HCT116 (cell line): ENCODE results near the gene PRC1. TPM values are rescaled to one million over a fixed set of nuclear protein-coding genes. Genes with fewer than 3 reads are reported as not detected.

Source experiments
- ATAC-seq: fragments of 200-7000 bp; cut with Tn5 transposase; 2 replicates; pipeline ENCODE4 v1.9.1; 2020; ENCODE audit warnings: mild to moderate bottlenecking, moderate library complexity
- BruUV-seq: library from RNA; stranded (reverse); fragments of 400-500 nt; replicated peaks from 2 replicates; lab custom pipeline; 2021; lab: Mats Ljungman, UMichigan
- CTCF ChIA-PET: fragments of 300-600 bp; sonication (Branson Sonifier 250); formaldehyde crosslinking; loops from one replicate; lab custom pipeline; 2021; ENCODE audit warnings: antibody characterized with exemption; lab: Charles Lee
- POLR2A ChIA-PET: fragments of 300-600, 350-600 bp; sonication (Branson Sonifier 250); formaldehyde crosslinking; loops from one replicate; lab custom pipeline; 2021; ENCODE audit warnings: antibody characterized with exemption; lab: Charles Lee
- RAD21 ChIA-PET, 2 experiments: fragments of 300-600 bp; sonication (Branson Sonifier 250); formaldehyde crosslinking; loops; one replicate each; lab custom pipeline; 2023; ENCODE audit warnings: low total read pairs in 2 of 2; ENCODE audit not compliant: uncharacterized antibody in 2 of 2, unreplicated experiment in 2 of 2, low non-redundant PET in 1 of 2; lab: Charles Lee
- DNase-seq: peaks from one replicate; pipeline ENCODE4 v3.0.0-alpha.2; 2010; ENCODE audit warnings: low read depth, low spot score
- H2AFZ ChIP-seq: fragments of 200-600 bp; shearing (Covaris generic), sonication (generic); 2 replicates; pipeline ENCODE4 v1.6.1; 2017; ENCODE audit warnings: low read depth, mixed run types, mixed read lengths, antibody characterized with exemption, low read length; ENCODE audit not compliant: poor library complexity, severe bottlenecking
- H3K27ac ChIP-seq: 2 replicates; pipeline ENCODE4 v1.5.1; 2012; ENCODE audit warnings: low read depth, low read length
- H3K27me3 ChIP-seq: fragments of 200-600 bp; sonication (generic); 2 replicates; pipeline ENCODE4 v1.6.1; 2016; ENCODE audit warnings: mixed run types, low read length, mixed read lengths; ENCODE audit not compliant: insufficient read depth
- H3K36me3 ChIP-seq, 2 experiments: fragments of 200-500 bp in 1 of 2; fragments of 200-600 bp in 1 of 2; sonication (Bioruptor generic) in 1 of 2; sonication (generic) in 1 of 2; 2 replicates each; pipeline versions ENCODE4 v1.5.1 to v1.6.1; 2014 to 2016; ENCODE audit warnings: low read length in 2 of 2, inconsistent platforms in 1 of 2, mixed read lengths in 1 of 2, mixed run types in 1 of 2; ENCODE audit not compliant: insufficient read depth in 2 of 2, control insufficient read depth in 1 of 2
- H3K4me1 ChIP-seq, 2 experiments: fragments of 200-600 bp in 1 of 2; sonication (generic) in 1 of 2; 2 replicates each; pipeline versions ENCODE4 v1.5.1 to v1.6.1; 2012 to 2017; ENCODE audit warnings: low read length in 2 of 2, inconsistent platforms in 1 of 2, mild to moderate bottlenecking in 1 of 2, mixed read lengths in 1 of 2, mixed run types in 1 of 2, moderate library complexity in 1 of 2; ENCODE audit not compliant: insufficient read depth in 2 of 2, control insufficient read depth in 1 of 2
- H3K4me2 ChIP-seq: fragments of 200-600 bp; sonication (generic); 2 replicates; pipeline ENCODE4 v1.6.1; 2017; ENCODE audit warnings: mixed run types, low read length, mixed read lengths
- H3K4me3 ChIP-seq, 2 experiments: fragments of 200-600 bp in 1 of 2; sonication (generic) in 1 of 2; replicated peaks in 1 of 2; 2 replicates each; pipeline ENCODE4 v1.5.1; 2011 to 2016; ENCODE audit warnings: low read length in 2 of 2, control low read depth in 1 of 2, low read depth in 1 of 2, mild to moderate bottlenecking in 1 of 2, mixed read lengths in 1 of 2, mixed run types in 1 of 2
- H3K79me2 ChIP-seq: fragments of 200-600 bp; sonication (generic); 2 replicates; pipeline ENCODE4 v1.6.1; 2017; ENCODE audit warnings: mild to moderate bottlenecking, mixed run types, low read length, moderate library complexity, mixed read lengths; ENCODE audit not compliant: insufficient read depth
- H3K9ac ChIP-seq: fragments of 200-600 bp; sonication (generic); 2 replicates; pipeline ENCODE4 v1.6.1; 2016; ENCODE audit warnings: low read length, mixed read lengths
- H3K9me2 ChIP-seq: fragments of 200-600 bp; sonication (generic), shearing (Covaris generic); 2 replicates; pipeline ENCODE4 v1.6.1; 2017; ENCODE audit warnings: mixed run types, mild to moderate bottlenecking, moderate library complexity; ENCODE audit not compliant: insufficient read depth
- H3K9me3 ChIP-seq, 2 experiments: fragments of 200-500 bp in 1 of 2; fragments of 200-600 bp in 1 of 2; sonication (Bioruptor generic) in 1 of 2; sonication (generic) in 1 of 2; 2 replicates each; pipeline ENCODE4 v1.6.1; 2014 to 2017; ENCODE audit warnings: low read length in 2 of 2, mixed read lengths in 2 of 2, inconsistent platforms in 1 of 2, low read depth in 1 of 2, mild to moderate bottlenecking in 1 of 2, mixed run types in 1 of 2, moderate library complexity in 1 of 2; ENCODE audit not compliant: control insufficient read depth in 1 of 2, insufficient read depth in 1 of 2
- H4K20me1 ChIP-seq: fragments of 200-600 bp; sonication (generic), shearing (Covaris generic); 2 replicates; pipeline ENCODE4 v1.6.1; 2017; ENCODE audit warnings: mixed run types, mild to moderate bottlenecking, moderate library complexity; ENCODE audit not compliant: insufficient read depth
- ELF1 ChIP-seq: IDR thresholded peaks from 2 replicates; pipeline ENCODE4 v1.6.1; 2012; ENCODE audit warnings: low read depth, borderline replicate concordance
- EZH2phosphoT487 ChIP-seq: fragments of 200-600 bp; IDR thresholded peaks from 2 replicates; pipeline ENCODE4 v1.6.1; 2018; ENCODE audit warnings: antibody characterized with exemption, borderline replicate concordance
- POLR2A ChIP-seq: IDR thresholded peaks from 2 replicates; pipeline ENCODE4 v1.7.0; 2011; ENCODE audit warnings: borderline replicate concordance; ENCODE audit not compliant: insufficient read depth, insufficient read length; ENCODE audit errors: extremely low read depth
- POLR2AphosphoS5 ChIP-seq: IDR thresholded peaks from 2 replicates; pipeline ENCODE4 v1.6.1; 2011; ENCODE audit warnings: mild to moderate bottlenecking, low read depth, low read length, moderate library complexity
- RAD21 ChIP-seq: IDR thresholded peaks from 2 replicates; pipeline ENCODE4 v1.6.1; 2012; ENCODE audit warnings: low read depth, mild to moderate bottlenecking
- REST ChIP-seq: IDR thresholded peaks from 2 replicates; pipeline ENCODE4 v1.6.1; 2012; ENCODE audit warnings: low read depth
- SIN3A ChIP-seq: IDR thresholded peaks from 2 replicates; pipeline ENCODE4 v1.6.1; 2012; ENCODE audit warnings: low read depth
- SP1 ChIP-seq: IDR thresholded peaks from 2 replicates; pipeline ENCODE4 v1.6.1; 2012; ENCODE audit warnings: low read depth
- SRF ChIP-seq: IDR thresholded peaks from 2 replicates; pipeline ENCODE4 v1.6.1; 2012; ENCODE audit warnings: low read depth
- TCF7L2 ChIP-seq: IDR thresholded peaks from 2 replicates; pipeline ENCODE4 v1.7.0; 2011; ENCODE audit warnings: borderline replicate concordance, inconsistent platforms; ENCODE audit not compliant: insufficient read depth, insufficient read length; ENCODE audit errors: extremely low read depth
- ZNF274 ChIP-seq: fragments of 200-500 bp; sonication (Bioruptor generic); IDR thresholded peaks from 2 replicates; pipeline ENCODE4 v1.6.1; 2014; ENCODE audit warnings: mild to moderate bottlenecking, low read depth, low read length, inconsistent platforms
- intact Hi-C: fragments of 100-400 bp; cut with micrococcal nuclease; formaldehyde crosslinking; loops from 2 replicates; pipeline ENCODE4 v1.10.0; 2022
- total RNA-seq: library from RNA; stranded (reverse); gene quantifications from one replicate; pipeline ENCODE4 v1.2.1, GENCODE V29; 2021; ENCODE audit not compliant: unreplicated experiment
- TF ChIP-seq, protein P1 (sequence below): IDR thresholded peaks from 2 replicates; pipeline ENCODE4 v1.6.1; 2012
- TF ChIP-seq, protein P2 (sequence below): IDR thresholded peaks from 2 replicates; pipeline ENCODE4 v1.6.1; 2011; ENCODE audit warnings: mild to moderate bottlenecking, low read length, moderate library complexity; ENCODE audit not compliant: insufficient replicate concordance; ENCODE audit errors: extremely low read depth

The PRC1 gene
- total RNA-seq, 1 experiment from 2014 or later: 186 TPM

DNA sequence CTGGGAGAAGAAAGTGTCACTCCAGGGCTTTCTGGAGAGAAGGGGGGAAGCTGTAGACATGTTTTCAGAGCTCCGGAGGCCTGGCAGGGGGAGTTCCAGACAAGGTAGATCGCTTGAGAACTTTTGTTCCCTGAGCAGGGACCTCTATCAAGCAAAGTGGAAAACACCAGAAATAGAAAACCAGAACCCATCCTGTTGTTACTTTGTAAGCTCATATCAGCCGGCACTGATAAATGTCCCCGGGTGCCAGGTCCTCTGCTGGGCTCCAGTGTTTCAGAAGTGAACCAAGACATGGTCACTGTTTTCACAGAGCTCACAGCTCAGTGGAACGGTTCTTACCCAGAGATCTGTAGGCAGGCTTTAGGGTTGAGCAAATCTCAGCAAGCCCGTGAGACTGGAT is 75.5 kb downstream of the PRC1 start:
- no peak overlapping the region for H3K9ac ChIP-seq
- no peak overlapping the region for H3K4me3 ChIP-seq
- no TSS peak for BruUV-seq
- H3K27ac ChIP-seq: no peak overlapping the region
- H3K79me2 ChIP-seq: no peaks in the 10 kb centered on the region
- ATAC-seq (no peak), DNase-seq (no peak)
- ChIA-PET CTCF (no interaction called here), POLR2A (no interaction called here), RAD21 (no interaction called here)
- H3K9me2 ChIP-seq: no peaks in the 10 kb centered on the region
- no peaks in the 10 kb centered on the region for H4K20me1 ChIP-seq
- H2AFZ ChIP-seq: no peak overlapping the region
- TF ChIP-seq SRF (no peak), ZNF274 (no peak), ELF1 (no peak), SIN3A (no peak), RAD21 (no peak), POLR2AphosphoS5 (no peak), TCF7L2 (no peak), POLR2A (no peak), SP1 (no peak), REST (no peak), EZH2phosphoT487 (no peak)
- TF ChIP-seq, protein P1, sequence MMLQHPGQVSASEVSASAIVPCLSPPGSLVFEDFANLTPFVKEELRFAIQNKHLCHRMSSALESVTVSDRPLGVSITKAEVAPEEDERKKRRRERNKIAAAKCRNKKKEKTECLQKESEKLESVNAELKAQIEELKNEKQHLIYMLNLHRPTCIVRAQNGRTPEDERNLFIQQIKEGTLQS: no peak
- TF ChIP-seq, protein P2, sequence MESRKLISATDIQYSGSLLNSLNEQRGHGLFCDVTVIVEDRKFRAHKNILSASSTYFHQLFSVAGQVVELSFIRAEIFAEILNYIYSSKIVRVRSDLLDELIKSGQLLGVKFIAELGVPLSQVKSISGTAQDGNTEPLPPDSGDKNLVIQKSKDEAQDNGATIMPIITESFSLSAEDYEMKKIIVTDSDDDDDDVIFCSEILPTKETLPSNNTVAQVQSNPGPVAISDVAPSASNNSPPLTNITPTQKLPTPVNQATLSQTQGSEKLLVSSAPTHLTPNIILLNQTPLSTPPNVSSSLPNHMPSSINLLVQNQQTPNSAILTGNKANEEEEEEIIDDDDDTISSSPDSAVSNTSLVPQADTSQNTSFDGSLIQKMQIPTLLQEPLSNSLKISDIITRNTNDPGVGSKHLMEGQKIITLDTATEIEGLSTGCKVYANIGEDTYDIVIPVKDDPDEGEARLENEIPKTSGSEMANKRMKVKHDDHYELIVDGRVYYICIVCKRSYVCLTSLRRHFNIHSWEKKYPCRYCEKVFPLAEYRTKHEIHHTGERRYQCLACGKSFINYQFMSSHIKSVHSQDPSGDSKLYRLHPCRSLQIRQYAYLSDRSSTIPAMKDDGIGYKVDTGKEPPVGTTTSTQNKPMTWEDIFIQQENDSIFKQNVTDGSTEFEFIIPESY: no peak
- H3K9me3 ChIP-seq: no peaks in the 10 kb centered on the region
- H3K27me3 ChIP-seq: no peaks in the 10 kb centered on the region
- H3K4me2 ChIP-seq: no peak overlapping the region
- peaks cover under 1 to 4% of the 10 kb centered on the region in 2 experiments; a peak in 3 of 4 replicates for H3K36me3 ChIP-seq
- H3K4me1 ChIP-seq: no peaks in the 10 kb centered on the region
- intact Hi-C loops: no loop called here
